HepG2 (cell line): ENCODE measurements around the gene NTPCR. TPM values are rescaled to one million over a fixed set of nuclear protein-coding genes. Genes with fewer than 3 reads are reported as not detected.

ENCODE experiments used
- ATAC-seq: fragments of 200-7000 bp; cut with Tn5 transposase; 3 replicates; pipeline ENCODE4 v1.9.1; 2020; ENCODE audit warnings: mild to moderate bottlenecking, moderate library complexity
- BruUV-seq: library from RNA; stranded (reverse); fragments of 400-500 nt; replicated peaks from 2 replicates; lab custom pipeline; 2021; lab: Mats Ljungman, UMichigan
- CTCF ChIA-PET: fragments of 300-600 bp; formaldehyde crosslinking; extraction: SDS; loops from one replicate; lab custom pipeline; 2021; ENCODE audit warnings: low total read pairs, inconsistent platforms, low intra/inter-chr PET ratio; lab: Yijun Ruan, JAX
- POLR2A ChIA-PET: fragments of 350-600 bp; sonication (Branson Sonifier 250); formaldehyde crosslinking; loops from one replicate; lab custom pipeline; 2020; ENCODE audit warnings: antibody characterized with exemption, inconsistent platforms; lab: Yijun Ruan, JAX
- DNase-seq: peaks from one replicate; pipeline ENCODE4 v3.0.0-alpha.2; 2015; ENCODE audit warnings: low spot score
- FAIRE-seq: peaks from 3 replicates; lab custom pipeline; 2011; peaks lifted over from hg19 to GRCh38; lab: Jason Lieb, UNC
- H2AFZ ChIP-seq: one replicate; pipeline ENCODE4 v1.6.1; 2011; ENCODE audit warnings: low read length, inconsistent platforms
- H3K27ac ChIP-seq: fragments of 300-600 bp; 3 replicates; pipeline ENCODE4 v1.8.0; 2011; ENCODE audit warnings: mixed run types, mild to moderate bottlenecking, mixed read lengths, low read length, inconsistent platforms; ENCODE audit not compliant: insufficient read depth; ENCODE audit errors: extremely low read length
- H3K27me3 ChIP-seq, 2 experiments: fragments of 200-600 bp in 1 of 2; 2 replicates in 1 of 2; 3 replicates in 1 of 2; pipeline versions ENCODE4 v1.6.0 to v1.8.0; 2011; ENCODE audit warnings: low read length in 2 of 2, mild to moderate bottlenecking in 2 of 2, moderate library complexity in 2 of 2, inconsistent platforms in 1 of 2; ENCODE audit not compliant: insufficient read depth in 2 of 2, control insufficient read depth in 1 of 2
- H3K36me3 ChIP-seq, 2 experiments: fragments of 200-600 bp in 1 of 2; replicated peaks in 1 of 2; 2 replicates in 1 of 2; 3 replicates in 1 of 2; pipeline versions ENCODE4 v1.5.1 to v1.8.0; 2011; ENCODE audit warnings: low read length in 2 of 2, inconsistent platforms in 1 of 2; ENCODE audit not compliant: insufficient read depth in 2 of 2, control insufficient read depth in 1 of 2
- H3K4me1 ChIP-seq: 2 replicates; pipeline ENCODE4 v1.5.1; 2012; ENCODE audit warnings: low read length, inconsistent platforms; ENCODE audit not compliant: insufficient read depth
- H3K4me2 ChIP-seq: 2 replicates; pipeline ENCODE4 v1.6.0; 2011; ENCODE audit warnings: low read depth, low read length, inconsistent platforms
- H3K4me3 ChIP-seq, 3 experiments: fragments of 200-600 bp in 1 of 3; sonication (generic), shearing (Covaris generic) in 1 of 3; replicated peaks in 1 of 3; 2 replicates each; pipeline ENCODE4 v1.5.1; 2011 to 2016; ENCODE audit warnings: low read length in 3 of 3, inconsistent platforms in 2 of 3, low read depth in 2 of 3, mild to moderate bottlenecking in 2 of 3, control low read depth in 1 of 3, mixed read lengths in 1 of 3; ENCODE audit not compliant: insufficient read depth in 1 of 3
- H3K79me2 ChIP-seq: one replicate; pipeline ENCODE4 v1.6.1; 2011; ENCODE audit warnings: low read length, inconsistent platforms; ENCODE audit not compliant: insufficient read depth
- H3K9ac ChIP-seq: 2 replicates; pipeline ENCODE4 v1.6.0; 2011; ENCODE audit warnings: mild to moderate bottlenecking, low read depth, low read length, inconsistent platforms; ENCODE audit not compliant: insufficient read depth
- H3K9me3 ChIP-seq: 2 replicates; pipeline ENCODE4 v1.5.1; 2012; ENCODE audit warnings: mild to moderate bottlenecking, low read length
- H4K20me1 ChIP-seq: 2 replicates; pipeline ENCODE4 v1.6.0; 2011; ENCODE audit warnings: inconsistent platforms, mild to moderate bottlenecking, low read length, moderate library complexity; ENCODE audit not compliant: insufficient read depth
- ATF7-NPFF ChIP-seq: sonication (generic); formaldehyde crosslinking; IDR thresholded peaks from 2 replicates; pipeline ENCODE4 v1.8.1; 2023; ENCODE audit warnings: mild to moderate bottlenecking, low read depth, missing genetic modification reagents, moderate library complexity
- FOSL2 ChIP-seq: sonication (generic); formaldehyde crosslinking; IDR thresholded peaks from 2 replicates; pipeline ENCODE4 v1.4.0; 2020; ENCODE audit warnings: missing genetic modification reagents
- MIER2 ChIP-seq: IDR thresholded peaks from 2 replicates; pipeline ENCODE4 v1.6.1; 2016; ENCODE audit warnings: missing biosample characterization, missing genetic modification reagents
- SETDB1 ChIP-seq: sonication (generic); formaldehyde crosslinking; IDR thresholded peaks from 2 replicates; pipeline ENCODE4 v1.5.1; 2020; ENCODE audit warnings: missing genetic modification reagents, mild to moderate bottlenecking, borderline replicate concordance
- SNAI1 ChIP-seq: sonication (generic); formaldehyde crosslinking; IDR thresholded peaks from 2 replicates; pipeline ENCODE4 v1.5.0; 2020; ENCODE audit warnings: mild to moderate bottlenecking, missing genetic modification reagents, borderline replicate concordance
- ZNF10 ChIP-seq: sonication (generic); formaldehyde crosslinking; IDR thresholded peaks from 2 replicates; pipeline ENCODE4 v1.4.0; 2020; ENCODE audit warnings: mild to moderate bottlenecking, low read depth, missing genetic modification reagents, borderline replicate concordance
- ZNF230 ChIP-seq: sonication (generic); formaldehyde crosslinking; IDR thresholded peaks from 2 replicates; pipeline ENCODE4 v1.4.0; 2020; ENCODE audit warnings: mild to moderate bottlenecking, missing genetic modification reagents
- ZNF782 ChIP-seq: sonication (generic); formaldehyde crosslinking; IDR thresholded peaks from 2 replicates; pipeline ENCODE4 v1.4.0; 2020; ENCODE audit warnings: missing genetic modification reagents, mild to moderate bottlenecking, borderline replicate concordance
- ZSCAN22 ChIP-seq: sonication (generic); formaldehyde crosslinking; IDR thresholded peaks from 2 replicates; pipeline ENCODE4 v1.4.0; 2020; ENCODE audit warnings: mild to moderate bottlenecking, missing genetic modification reagents
- WGBS: methylation state at CpG from one replicate; pipeline ENCODE4 v1.1.6; 2017; ENCODE audit warnings: low lambda C conversion rate; 5-methylcytosine and 5-hydroxymethylcytosine counted together
- in situ Hi-C: cut with HindIII; loops from 2 replicates; pipeline ENCODE4 v1.10.0; 2017; ENCODE audit warnings: low pct_unique_long_range_greater_than_20kb; ENCODE audit not compliant: extremely low pct_ligation_motif_present
- intact Hi-C: fragments of 100-400 bp; cut with micrococcal nuclease; formaldehyde crosslinking; loops from one replicate; pipeline ENCODE4 v1.10.0; 2022; ENCODE audit not compliant: unreplicated experiment
- polyA plus RNA-seq, 8 experiments: library from polyadenylated mRNA; depleted of rRNA in 3 of 8; stranded (reverse) in 7 of 8; unstranded in 1 of 8; fragments of >200 nt; fragmentation: Illumina TruSeq in 4 of 8; extraction: Trizol in 4 of 8; gene quantifications; 2 replicates each; pipeline versions ENCODE4 v1.2.1 to v1.2.3, GENCODE V29; 2011 to 2016; ENCODE audit warnings: low read depth in 4 of 8, missing spikeins in 1 of 8, mixed read lengths in 1 of 8; ENCODE audit not compliant: insufficient read depth in 1 of 8
- total RNA-seq, 5 experiments: library from RNA; depleted of rRNA; stranded (reverse); fragments of >200 nt; fragmentation: Illumina TruSeq; extraction: Trizol; gene quantifications; 2 replicates each; pipeline ENCODE4 v1.2.3, GENCODE V29; 2016; ENCODE audit warnings: low read depth in 1 of 5
- TF ChIP-seq, protein P1 (sequence below): sonication (generic); formaldehyde crosslinking; IDR thresholded peaks from 2 replicates; pipeline ENCODE4 v1.8.1; 2023; ENCODE audit warnings: missing genetic modification reagents, inconsistent platforms, borderline replicate concordance
- TF ChIP-seq, protein P2 (sequence below): IDR thresholded peaks from 2 replicates; pipeline ENCODE4 v1.6.1; 2012; ENCODE audit warnings: low read length, improper control_type of control experiment
- TF ChIP-seq, protein P3 (sequence below): conservative IDR thresholded peaks from 2 replicates; pipeline ENCODE4 v1.6.1; 2018; ENCODE audit warnings: missing genetic modification reagents

NTPCR gene
- total and polyA plus RNA-seq, 2 of the 13 experiments (the other 11 are each of a cell fraction or from before 2014, with no cell fraction given): 11.7 to 47.0 TPM

DNA sequence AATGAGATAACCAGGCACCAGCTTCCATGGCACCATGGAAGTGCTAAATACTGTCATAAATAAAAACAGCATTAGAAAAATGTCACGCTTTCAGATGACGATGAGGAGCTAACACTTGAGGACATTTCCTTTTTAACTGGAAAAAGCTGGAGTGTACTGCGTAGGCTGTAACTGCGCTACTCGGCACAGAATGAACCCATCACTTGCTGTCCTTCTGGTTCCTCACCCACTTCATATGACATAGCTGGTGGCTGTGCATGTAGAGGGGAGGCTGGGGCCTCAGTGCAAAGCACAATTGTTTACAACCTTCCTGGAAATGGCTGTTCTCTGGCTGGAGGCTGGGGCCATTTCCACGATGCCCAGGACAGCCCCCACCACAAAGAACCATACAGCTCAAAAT is 55.7 kb downstream of the NTPCR start (continued):
- TF ChIP-seq ATF7-NPFF (CRISPR knock-in tag) (no peak), ZNF230 (CRISPR knock-in tag) (no peak), ZSCAN22 (no peak), ZNF782 (no peak), SETDB1 (CRISPR knock-in tag) (no peak), ZNF10 (no peak), SNAI1 (no peak)
- TF ChIP-seq, protein P1, sequence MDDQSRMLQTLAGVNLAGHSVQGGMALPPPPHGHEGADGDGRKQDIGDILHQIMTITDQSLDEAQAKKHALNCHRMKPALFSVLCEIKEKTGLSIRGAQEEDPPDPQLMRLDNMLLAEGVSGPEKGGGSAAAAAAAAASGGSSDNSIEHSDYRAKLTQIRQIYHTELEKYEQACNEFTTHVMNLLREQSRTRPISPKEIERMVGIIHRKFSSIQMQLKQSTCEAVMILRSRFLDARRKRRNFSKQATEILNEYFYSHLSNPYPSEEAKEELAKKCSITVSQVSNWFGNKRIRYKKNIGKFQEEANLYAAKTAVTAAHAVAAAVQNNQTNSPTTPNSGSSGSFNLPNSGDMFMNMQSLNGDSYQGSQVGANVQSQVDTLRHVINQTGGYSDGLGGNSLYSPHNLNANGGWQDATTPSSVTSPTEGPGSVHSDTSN (CRISPR knock-in tag): no peak

DNA sequence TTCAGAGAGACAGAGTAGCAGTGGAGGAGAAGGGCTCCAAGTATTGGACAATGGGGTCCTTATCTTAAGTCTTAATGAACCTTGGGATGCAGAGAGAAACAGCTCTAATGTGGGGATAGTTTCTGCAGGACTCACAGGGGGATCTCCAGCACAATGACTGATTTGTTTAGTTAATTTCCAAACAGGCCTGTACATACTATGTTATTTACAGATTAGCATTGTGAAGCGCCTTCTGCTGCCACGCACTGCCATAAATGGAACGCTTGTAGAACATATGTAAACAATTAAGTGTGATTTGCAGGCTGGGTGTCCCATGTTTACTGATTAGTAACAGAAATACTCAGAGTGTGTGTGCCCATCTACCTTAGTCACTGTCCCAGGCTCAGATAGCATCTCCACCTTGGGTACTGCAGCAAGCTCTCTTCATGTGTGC is 56.1 kb downstream of the NTPCR start:
- WGBS: 61% methylated on average over 3 of the region's 3 CpGs
- H3K27ac ChIP-seq: no peak overlapping the region
- H3K4me2 ChIP-seq: no peak overlapping the region
- H3K36me3 ChIP-seq: no peaks in the 10 kb centered on the region
- DNase-seq (no peak), FAIRE-seq (no peak), ATAC-seq (no peak)
- in situ Hi-C loops: no loop called here
- no TSS peak for BruUV-seq
- ChIA-PET CTCF (no interaction called here), POLR2A (no interaction called here)
- peaks cover 0 to 8% of the 10 kb centered on the region in 2 experiments; a peak in 2 of 5 replicates for H3K27me3 ChIP-seq
- no peaks in the 10 kb centered on the region for H4K20me1 ChIP-seq
- no peaks in the 10 kb centered on the region for H3K4me1 ChIP-seq
- H3K9ac ChIP-seq: no peak overlapping the region
- H3K79me2 ChIP-seq: no peaks in the 10 kb centered on the region
- no peak overlapping the region for H2AFZ ChIP-seq
- TF ChIP-seq MIER2 (CRISPR knock-in tag): no peak
- TF ChIP-seq FOSL2 (CRISPR knock-in tag): no peak
- TF ChIP-seq, protein P2, sequence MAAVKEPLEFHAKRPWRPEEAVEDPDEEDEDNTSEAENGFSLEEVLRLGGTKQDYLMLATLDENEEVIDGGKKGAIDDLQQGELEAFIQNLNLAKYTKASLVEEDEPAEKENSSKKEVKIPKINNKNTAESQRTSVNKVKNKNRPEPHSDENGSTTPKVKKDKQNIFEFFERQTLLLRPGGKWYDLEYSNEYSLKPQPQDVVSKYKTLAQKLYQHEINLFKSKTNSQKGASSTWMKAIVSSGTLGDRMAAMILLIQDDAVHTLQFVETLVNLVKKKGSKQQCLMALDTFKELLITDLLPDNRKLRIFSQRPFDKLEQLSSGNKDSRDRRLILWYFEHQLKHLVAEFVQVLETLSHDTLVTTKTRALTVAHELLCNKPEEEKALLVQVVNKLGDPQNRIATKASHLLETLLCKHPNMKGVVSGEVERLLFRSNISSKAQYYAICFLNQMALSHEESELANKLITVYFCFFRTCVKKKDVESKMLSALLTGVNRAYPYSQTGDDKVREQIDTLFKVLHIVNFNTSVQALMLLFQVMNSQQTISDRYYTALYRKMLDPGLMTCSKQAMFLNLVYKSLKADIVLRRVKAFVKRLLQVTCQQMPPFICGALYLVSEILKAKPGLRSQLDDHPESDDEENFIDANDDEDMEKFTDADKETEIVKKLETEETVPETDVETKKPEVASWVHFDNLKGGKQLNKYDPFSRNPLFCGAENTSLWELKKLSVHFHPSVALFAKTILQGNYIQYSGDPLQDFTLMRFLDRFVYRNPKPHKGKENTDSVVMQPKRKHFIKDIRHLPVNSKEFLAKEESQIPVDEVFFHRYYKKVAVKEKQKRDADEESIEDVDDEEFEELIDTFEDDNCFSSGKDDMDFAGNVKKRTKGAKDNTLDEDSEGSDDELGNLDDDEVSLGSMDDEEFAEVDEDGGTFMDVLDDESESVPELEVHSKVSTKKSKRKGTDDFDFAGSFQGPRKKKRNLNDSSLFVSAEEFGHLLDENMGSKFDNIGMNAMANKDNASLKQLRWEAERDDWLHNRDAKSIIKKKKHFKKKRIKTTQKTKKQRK: no peak
- TF ChIP-seq, protein P3, sequence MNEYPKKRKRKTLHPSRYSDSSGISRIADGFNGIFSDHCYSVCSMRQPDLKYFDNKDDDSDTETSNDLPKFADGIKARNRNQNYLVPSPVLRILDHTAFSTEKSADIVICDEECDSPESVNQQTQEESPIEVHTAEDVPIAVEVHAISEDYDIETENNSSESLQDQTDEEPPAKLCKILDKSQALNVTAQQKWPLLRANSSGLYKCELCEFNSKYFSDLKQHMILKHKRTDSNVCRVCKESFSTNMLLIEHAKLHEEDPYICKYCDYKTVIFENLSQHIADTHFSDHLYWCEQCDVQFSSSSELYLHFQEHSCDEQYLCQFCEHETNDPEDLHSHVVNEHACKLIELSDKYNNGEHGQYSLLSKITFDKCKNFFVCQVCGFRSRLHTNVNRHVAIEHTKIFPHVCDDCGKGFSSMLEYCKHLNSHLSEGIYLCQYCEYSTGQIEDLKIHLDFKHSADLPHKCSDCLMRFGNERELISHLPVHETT (CRISPR knock-in tag): no peak
- intact Hi-C loops: no loop called here
- no peak overlapping the region for H3K4me3 ChIP-seq
- no peaks in the 10 kb centered on the region for H3K9me3 ChIP-seq
